Measurements from ENCODE around the gene ENPP1. TPM values are rescaled to one million over a fixed set of nuclear protein-coding genes. Genes with fewer than 3 reads are reported as not detected.

ENPP1 gene
- total and polyA plus RNA-seq, 9 of the 15 experiments (the other 6 are each of a cell fraction or from before 2014, with no cell fraction given): 0.03 to 0.56 (median 0.14) TPM

DNA sequence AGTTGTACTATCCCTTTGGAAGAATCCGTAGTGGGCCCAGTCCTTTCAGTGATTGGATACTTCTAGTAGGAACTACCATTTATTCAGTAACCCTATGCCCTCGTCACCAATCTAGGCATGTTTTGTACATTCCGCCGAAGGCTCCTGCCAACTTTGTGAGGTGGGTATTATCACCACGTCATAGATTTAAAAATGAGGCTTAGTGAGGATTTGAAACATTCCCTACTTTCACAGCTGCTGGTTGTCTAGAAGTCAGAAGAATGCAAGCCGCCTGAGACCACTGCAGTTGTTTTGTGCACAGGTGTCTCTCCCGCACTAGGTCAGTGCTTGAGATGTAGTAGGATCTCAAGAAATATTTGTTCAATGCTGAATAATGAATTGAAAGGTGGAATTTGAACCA is 32.6 kb downstream of the ENPP1 start:
- no peak overlapping the region for H3K4me2 ChIP-seq (ENCODE audit: insufficient read depth, low read length)
- TF ChIP-seq SMARCA4 (IDR thresholded peaks at IDR 0.05) (no peak), NCOA6 (IDR thresholded peaks at IDR 0.05) (no peak), ZC3H8 (IDR thresholded peaks at IDR 0.05) (no peak), KDM1A (IDR thresholded peaks at IDR 0.05) (no peak), HMG20A (CRISPR knock-in tag; conservative IDR thresholded peaks at IDR 0.05) (no peak), RBM39 (optimal IDR thresholded peaks at IDR 0.05; ENCODE audit: low read depth, low read length) (no peak), SP1 (CRISPR knock-in tag; IDR thresholded peaks at IDR 0.05) (no peak)
- TF ChIP-seq, protein P1, sequence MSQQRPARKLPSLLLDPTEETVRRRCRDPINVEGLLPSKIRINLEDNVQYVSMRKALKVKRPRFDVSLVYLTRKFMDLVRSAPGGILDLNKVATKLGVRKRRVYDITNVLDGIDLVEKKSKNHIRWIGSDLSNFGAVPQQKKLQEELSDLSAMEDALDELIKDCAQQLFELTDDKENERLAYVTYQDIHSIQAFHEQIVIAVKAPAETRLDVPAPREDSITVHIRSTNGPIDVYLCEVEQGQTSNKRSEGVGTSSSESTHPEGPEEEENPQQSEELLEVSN (IDR thresholded peaks at IDR 0.05; ENCODE audit: borderline replicate concordance in 1 of 2, extremely low read depth in 1 of 2, insufficient read depth in 1 of 2, insufficient read length in 1 of 2, low read depth in 1 of 2, low read length in 1 of 2, poor library complexity in 1 of 2, severe bottlenecking in 1 of 2): no peak
- TF ChIP-seq, protein P2, sequence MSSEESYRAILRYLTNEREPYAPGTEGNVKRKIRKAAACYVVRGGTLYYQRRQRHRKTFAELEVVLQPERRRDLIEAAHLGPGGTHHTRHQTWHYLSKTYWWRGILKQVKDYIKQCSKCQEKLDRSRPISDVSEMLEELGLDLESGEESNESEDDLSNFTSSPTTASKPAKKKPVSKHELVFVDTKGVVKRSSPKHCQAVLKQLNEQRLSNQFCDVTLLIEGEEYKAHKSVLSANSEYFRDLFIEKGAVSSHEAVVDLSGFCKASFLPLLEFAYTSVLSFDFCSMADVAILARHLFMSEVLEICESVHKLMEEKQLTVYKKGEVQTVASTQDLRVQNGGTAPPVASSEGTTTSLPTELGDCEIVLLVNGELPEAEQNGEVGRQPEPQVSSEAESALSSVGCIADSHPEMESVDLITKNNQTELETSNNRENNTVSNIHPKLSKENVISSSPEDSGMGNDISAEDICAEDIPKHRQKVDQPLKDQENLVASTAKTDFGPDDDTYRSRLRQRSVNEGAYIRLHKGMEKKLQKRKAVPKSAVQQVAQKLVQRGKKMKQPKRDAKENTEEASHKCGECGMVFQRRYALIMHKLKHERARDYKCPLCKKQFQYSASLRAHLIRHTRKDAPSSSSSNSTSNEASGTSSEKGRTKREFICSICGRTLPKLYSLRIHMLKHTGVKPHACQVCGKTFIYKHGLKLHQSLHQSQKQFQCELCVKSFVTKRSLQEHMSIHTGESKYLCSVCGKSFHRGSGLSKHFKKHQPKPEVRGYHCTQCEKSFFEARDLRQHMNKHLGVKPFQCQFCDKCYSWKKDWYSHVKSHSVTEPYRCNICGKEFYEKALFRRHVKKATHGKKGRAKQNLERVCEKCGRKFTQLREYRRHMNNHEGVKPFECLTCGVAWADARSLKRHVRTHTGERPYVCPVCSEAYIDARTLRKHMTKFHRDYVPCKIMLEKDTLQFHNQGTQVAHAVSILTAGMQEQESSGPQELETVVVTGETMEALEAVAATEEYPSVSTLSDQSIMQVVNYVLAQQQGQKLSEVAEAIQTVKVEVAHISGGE (CRISPR knock-in tag; IDR thresholded peaks at IDR 0.05): no peak
- TF ChIP-seq, protein P3, sequence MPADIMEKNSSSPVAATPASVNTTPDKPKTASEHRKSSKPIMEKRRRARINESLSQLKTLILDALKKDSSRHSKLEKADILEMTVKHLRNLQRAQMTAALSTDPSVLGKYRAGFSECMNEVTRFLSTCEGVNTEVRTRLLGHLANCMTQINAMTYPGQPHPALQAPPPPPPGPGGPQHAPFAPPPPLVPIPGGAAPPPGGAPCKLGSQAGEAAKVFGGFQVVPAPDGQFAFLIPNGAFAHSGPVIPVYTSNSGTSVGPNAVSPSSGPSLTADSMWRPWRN (IDR thresholded peaks at IDR 0.05; ENCODE audit: low read depth): no peak
- H2AFZ ChIP-seq (ENCODE audit: low read depth, low read length): no peak overlapping the region
- ChIA-PET CTCF (ENCODE audit: low intra/inter-chr PET ratio) (no interaction called here), POLR2A (no interaction called here)
- H3K36me3 ChIP-seq (ENCODE audit: control insufficient read depth, insufficient read depth, low read length): no peaks in the 10 kb centered on the region
- ATAC-seq (no peak), FAIRE-seq (no peak), DNase-seq (ENCODE audit: extremely low read depth in 1 of 4, low spot score in 3 of 4) (no peak)
- no peak overlapping the region for H3K4me3 ChIP-seq
- no peaks in the 10 kb centered on the region for H4K20me1 ChIP-seq (replicated peaks; ENCODE audit: control insufficient read depth, insufficient read depth, low read length)
- in situ Hi-C loops (cut with MboI) (no loop called here), intact Hi-C loops (cut with micrococcal nuclease) (no loop called here)
- H3K9me3 ChIP-seq (replicated peaks; ENCODE audit: control insufficient read depth, insufficient read depth, low read depth, low read length): no peaks in the 10 kb centered on the region
- no peak overlapping the region for H3K9ac ChIP-seq (ENCODE audit: insufficient read depth in 1 of 2, low read depth in 2 of 2, low read length in 2 of 2)
- no peaks in the 10 kb centered on the region for H3K79me2 ChIP-seq (ENCODE audit: control insufficient read depth, insufficient read depth, low read length)
- no peaks in the 10 kb centered on the region for H3K9me1 ChIP-seq (ENCODE audit: control insufficient read depth, insufficient read depth, low read length)
- WGBS (ENCODE audit: insufficient coverage, low coverage, missing lambda C conversion rate): 0% methylated on average over 7 of the region's 7 CpGs
- peaks cover 0 to 4% of the 10 kb centered on the region in 2 experiments; a peak in 1 of 5 replicates for H3K27me3 ChIP-seq (ENCODE audit: control insufficient read depth in 2 of 2, insufficient read depth in 2 of 2, low read length in 2 of 2)
- no TSS peak for BruUV-seq (replicated peaks)
- no peak overlapping the region for H3K27ac ChIP-seq (ENCODE audit: extremely low read depth, low read depth, low read length)
- no peaks in the 10 kb centered on the region for H3K4me1 ChIP-seq (replicated peaks in 1 of 2; ENCODE audit: control insufficient read depth in 2 of 2, insufficient read depth in 2 of 2, low read length in 2 of 2)

All from K562 (cell line).